SK-N-SH (cell line): ENCODE measurements around the gene ZC3H7B.

Experiments
- RFX5 ChIP-seq: IDR thresholded peaks from 2 replicates; pipeline ENCODE4 v1.6.1; 2012; ENCODE audit warnings: mild to moderate bottlenecking, improper control_type of control experiment, low read length
- ZBTB33 ChIP-seq: IDR thresholded peaks from 2 replicates; pipeline ENCODE4 v1.4.0; 2012; ENCODE audit warnings: low read depth, borderline replicate concordance
- TF ChIP-seq, protein P1 (sequence below): IDR thresholded peaks from 2 replicates; pipeline ENCODE4 v1.4.0; 2012; ENCODE audit warnings: low read depth
- TF ChIP-seq, protein P2 (sequence below): fragments of 200-600 bp; sonication (generic); IDR thresholded peaks from 2 replicates; pipeline ENCODE4 v1.6.1; 2017; ENCODE audit warnings: antibody characterized with exemption, mild to moderate bottlenecking, moderate library complexity

GRCh38 chr22:41380993-41381328 lies 79.6 kb downstream of the ZC3H7B start:
- TF ChIP-seq ZBTB33 (no peak), RFX5 (no peak)
- TF ChIP-seq, protein P1, sequence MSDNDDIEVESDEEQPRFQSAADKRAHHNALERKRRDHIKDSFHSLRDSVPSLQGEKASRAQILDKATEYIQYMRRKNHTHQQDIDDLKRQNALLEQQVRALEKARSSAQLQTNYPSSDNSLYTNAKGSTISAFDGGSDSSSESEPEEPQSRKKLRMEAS, result no peak
- TF ChIP-seq, protein P2, sequence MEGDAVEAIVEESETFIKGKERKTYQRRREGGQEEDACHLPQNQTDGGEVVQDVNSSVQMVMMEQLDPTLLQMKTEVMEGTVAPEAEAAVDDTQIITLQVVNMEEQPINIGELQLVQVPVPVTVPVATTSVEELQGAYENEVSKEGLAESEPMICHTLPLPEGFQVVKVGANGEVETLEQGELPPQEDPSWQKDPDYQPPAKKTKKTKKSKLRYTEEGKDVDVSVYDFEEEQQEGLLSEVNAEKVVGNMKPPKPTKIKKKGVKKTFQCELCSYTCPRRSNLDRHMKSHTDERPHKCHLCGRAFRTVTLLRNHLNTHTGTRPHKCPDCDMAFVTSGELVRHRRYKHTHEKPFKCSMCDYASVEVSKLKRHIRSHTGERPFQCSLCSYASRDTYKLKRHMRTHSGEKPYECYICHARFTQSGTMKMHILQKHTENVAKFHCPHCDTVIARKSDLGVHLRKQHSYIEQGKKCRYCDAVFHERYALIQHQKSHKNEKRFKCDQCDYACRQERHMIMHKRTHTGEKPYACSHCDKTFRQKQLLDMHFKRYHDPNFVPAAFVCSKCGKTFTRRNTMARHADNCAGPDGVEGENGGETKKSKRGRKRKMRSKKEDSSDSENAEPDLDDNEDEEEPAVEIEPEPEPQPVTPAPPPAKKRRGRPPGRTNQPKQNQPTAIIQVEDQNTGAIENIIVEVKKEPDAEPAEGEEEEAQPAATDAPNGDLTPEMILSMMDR, result no peak
